SK-N-SH treated with all-trans-retinoic acid at 6 μM for 48 hours (cell line): ENCODE data around the gene SYNPO.

Experiments used
- ARNTL ChIP-seq: fragments of 450-650 bp; formaldehyde crosslinking; IDR thresholded peaks from 2 replicates; pipeline ENCODE4 v1.5.0; 2020; ENCODE audit warnings: low read depth, mild to moderate bottlenecking, moderate library complexity, borderline replicate concordance
- BACH2 ChIP-seq: fragments of 250-450 bp; sonication (Bioruptor Pico); IDR thresholded peaks from 2 replicates; pipeline ENCODE4 v1.9.0; 2021; ENCODE audit warnings: mild to moderate bottlenecking, borderline replicate concordance
- CREB5 ChIP-seq: fragments of 250-450 bp; sonication (Bioruptor Pico); IDR thresholded peaks from 2 replicates; pipeline ENCODE4 v1.5.1; 2020; ENCODE audit warnings: low read depth, mild to moderate bottlenecking, moderate library complexity
- CSDC2 ChIP-seq: fragments of 250-450 bp; sonication (Bioruptor Pico); IDR thresholded peaks from 2 replicates; pipeline ENCODE4 v1.5.0; 2020; ENCODE audit warnings: mild to moderate bottlenecking, moderate library complexity
- ESRRG ChIP-seq: fragments of 250-450 bp; sonication (Bioruptor Pico); IDR thresholded peaks from 2 replicates; pipeline ENCODE4 v1.6.1; 2021; ENCODE audit warnings: mild to moderate bottlenecking
- GLIS3 ChIP-seq: fragments of 250-450 bp; sonication (Bioruptor Pico); IDR thresholded peaks from 2 replicates; pipeline ENCODE4 v1.5.0; 2020; ENCODE audit warnings: mild to moderate bottlenecking, moderate library complexity
- OSR1 ChIP-seq: fragments of 250-450 bp; sonication (Bioruptor Pico); IDR thresholded peaks from 2 replicates; pipeline ENCODE4 v1.8.0; 2022; ENCODE audit warnings: moderate library complexity, mild to moderate bottlenecking, inconsistent platforms
- PATZ1 ChIP-seq: fragments of 250-450 bp; sonication (Bioruptor Pico); IDR thresholded peaks from 2 replicates; pipeline ENCODE4 v1.8.0; 2020; ENCODE audit warnings: mild to moderate bottlenecking, moderate library complexity, borderline replicate concordance
- POU6F1 ChIP-seq: fragments of 250-450 bp; sonication (Bioruptor Pico); IDR thresholded peaks from 2 replicates; pipeline ENCODE4 v1.8.0; 2021; ENCODE audit warnings: low read depth, mild to moderate bottlenecking, moderate library complexity, borderline replicate concordance
- RARB ChIP-seq: fragments of 250-450 bp; sonication (Bioruptor Pico); IDR thresholded peaks from 2 replicates; pipeline ENCODE4 v1.8.0; 2021; ENCODE audit warnings: mild to moderate bottlenecking, moderate library complexity
- TSHZ2 ChIP-seq: fragments of 250-450 bp; sonication (Bioruptor Pico); IDR thresholded peaks from 2 replicates; pipeline ENCODE4 v1.5.0; 2020; ENCODE audit warnings: mild to moderate bottlenecking, moderate library complexity
- ZNF565 ChIP-seq: fragments of 450-650 bp; formaldehyde crosslinking; conservative IDR thresholded peaks from 2 replicates; pipeline ENCODE4 v1.5.0; 2020; ENCODE audit warnings: low read depth, mild to moderate bottlenecking, moderate library complexity

DNA sequence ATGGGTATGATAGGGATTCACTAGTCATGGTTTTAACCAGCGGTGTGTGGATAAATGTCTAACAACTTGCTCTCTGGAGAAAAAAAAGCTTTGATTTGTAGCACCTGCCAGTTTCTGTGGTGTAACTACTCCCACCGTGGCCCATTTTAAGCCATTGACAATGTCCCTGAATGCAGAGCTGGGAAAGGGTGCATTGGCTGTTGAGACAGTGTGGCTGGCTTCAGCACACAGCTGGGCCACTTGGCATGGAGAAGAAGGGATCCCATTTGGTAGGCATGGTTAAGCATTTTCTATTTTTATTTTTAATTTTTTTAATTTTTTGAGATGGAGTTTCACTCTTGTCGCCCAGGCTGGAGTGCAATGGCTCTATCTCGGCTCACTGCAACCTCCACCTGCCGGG, 31.5 kb upstream of the SYNPO start:
- TF ChIP-seq ARNTL (CRISPR knock-in tag) = no peak
- no peak for TF ChIP-seq PATZ1
- TF ChIP-seq ZNF565 (CRISPR knock-in tag) = no peak
- no peak for TF ChIP-seq GLIS3 (CRISPR knock-in tag)
- no peak for TF ChIP-seq OSR1 (CRISPR knock-in tag)
- no peak for TF ChIP-seq CREB5 (CRISPR knock-in tag)
- no peak for TF ChIP-seq BACH2 (CRISPR knock-in tag)
- TF ChIP-seq ESRRG (CRISPR knock-in tag) = no peak
- no peak for TF ChIP-seq POU6F1 (CRISPR knock-in tag)
- no peak for TF ChIP-seq CSDC2 (CRISPR knock-in tag)
- TF ChIP-seq TSHZ2 (CRISPR knock-in tag) = no peak
- TF ChIP-seq RARB (CRISPR knock-in tag) = no peak
